Sigmoid colon (tissue), 7 donors: ENCODE data around the gene TATDN2. TPM values are rescaled to one million over a fixed set of nuclear protein-coding genes. Genes with fewer than 3 reads are reported as not detected.

ENCODE experiments used
- DNase-seq: peaks from one replicate; pipeline ENCODE4 v3.0.0-alpha.2; 2019
- H3K27ac ChIP-seq, 4 donors: fragments of 200-600 bp; sonication (generic); one replicate each; pipeline ENCODE4 v1.5.1; 2016 to 2019; ENCODE audit warnings: mild to moderate bottlenecking in 1 of 4
- H3K27me3 ChIP-seq, 3 donors: fragments of 200-600 bp; sonication (generic); one replicate each; pipeline ENCODE4 v1.5.1; 2019; ENCODE audit warnings: mild to moderate bottlenecking in 1 of 3
- H3K36me3 ChIP-seq, 4 donors: fragments of 200-600 bp; sonication (generic); one replicate each; pipeline ENCODE4 v1.5.1; 2016 to 2019
- H3K4me1 ChIP-seq, 4 donors: fragments of 200-600 bp; sonication (generic); one replicate each; pipeline ENCODE4 v1.5.1; 2017 to 2019
- H3K4me3 ChIP-seq, 4 donors: fragments of 200-600 bp; sonication (generic); one replicate each; pipeline ENCODE4 v1.5.1; 2017 to 2019; ENCODE audit warnings: mild to moderate bottlenecking in 2 of 4, moderate library complexity in 1 of 4
- H3K9me3 ChIP-seq, 4 donors: fragments of 200-600 bp in 3 of 4; sonication (generic) in 3 of 4; one replicate each; pipeline versions ENCODE4 v1.5.1 to v1.6.1; 2013 to 2019
- CTCF ChIP-seq, 4 experiments: fragments of 450-650 bp in 3 of 4; fragments of 200-600 bp in 1 of 4; IDR thresholded peaks; one replicate each; pipeline ENCODE4 v1.5.1; 2016 to 2019; ENCODE audit warnings: antibody characterized with exemption in 4 of 4, mild to moderate bottlenecking in 3 of 4, moderate library complexity in 2 of 4
- EP300 ChIP-seq, 4 donors: sonication (generic); formaldehyde crosslinking; IDR thresholded peaks; one replicate each; pipeline ENCODE4 v1.6.1; 2017; ENCODE audit warnings: antibody characterized with exemption in 4 of 4
- POLR2A ChIP-seq, 2 donors: fragments of 450-650 bp; IDR thresholded peaks; one replicate each; pipeline ENCODE4 v1.6.1; 2016; ENCODE audit warnings: antibody characterized with exemption in 2 of 2, mild to moderate bottlenecking in 2 of 2, moderate library complexity in 2 of 2
- POLR2AphosphoS5 ChIP-seq, 4 donors: sonication (generic); formaldehyde crosslinking; IDR thresholded peaks; one replicate each; pipeline ENCODE4 v1.6.1; 2017; ENCODE audit warnings: antibody characterized with exemption in 4 of 4
- WGBS, 2 donors: extraction: QIAGEN DNeasy Blood & Tissue Kit; methylation state at CpG; one replicate each; pipeline ENCODE4 v1.1.7; 2013; 5-methylcytosine and 5-hydroxymethylcytosine counted together
- intact Hi-C: fragments of 100-400 bp; cut with DNase I; formaldehyde crosslinking; loops from one replicate; pipeline ENCODE4 v1.15.1; 2023
- polyA plus RNA-seq, 3 donors: library from polyadenylated mRNA; stranded (reverse); fragments of 200-250 nt; gene quantifications; one replicate each; pipeline ENCODE4 v1.2.3, GENCODE V29; 2013
- total RNA-seq, 4 donors: library from RNA; depleted of rRNA; stranded (reverse); fragments of >200 nt; gene quantifications; one replicate each; pipeline ENCODE4 v1.1.0, GENCODE V29; 2016
- donor health status: healthy with polysubstance abuse.
- donor health status: Bipolar disorder and iron deficiency.
- donor health status: healthy.

The TATDN2 gene
- total and polyA plus RNA-seq, 7 donors, result 11.2 to 25.7 (median 13.4) TPM

- H3K4me3 ChIP-seq, result peak overlapping the region; percentile 85 to 92 (median 89)
- DNase-seq, result peak; percentile 59
- no peak for TF ChIP-seq POLR2AphosphoS5 (IDR thresholded peaks at IDR 0.05)
- TF ChIP-seq POLR2A (IDR thresholded peaks at IDR 0.05), result no peak
- no peak for TF ChIP-seq EP300 (IDR thresholded peaks at IDR 0.05)
- no peak for TF ChIP-seq CTCF (IDR thresholded peaks at IDR 0.05)
- WGBS, 2 donors, result 91 to 93% methylated on average over 8 of the region's 8 CpGs
- peak overlapping the region; percentile 75 to 86 (median 84) for H3K27ac ChIP-seq
- no peaks in the 10 kb centered on the region for H3K27me3 ChIP-seq
- H3K9me3 ChIP-seq, result no peaks in the 10 kb centered on the region
- peaks cover 0 to 26% (median 21%) of the 10 kb centered on the region in 4 donors for H3K4me1 ChIP-seq
- H3K36me3 ChIP-seq, result peaks cover 0 to 19% (median 11%) of the 10 kb centered on the region in 4 donors
- intact Hi-C loops, result loop anchor here (5.0 kb wide), 1 partner anchor 74 kb away; the partner anchor contains the start of gene TATDN2
These were observed 73.5 kb downstream of the TATDN2 start for GRCh38 chr3:10321630-10322351.

GRCh38 chr3:10322352-10322710, 74.1 kb downstream of the TATDN2 start:
- Histone ChIP-seq H3K27me3 (no peaks in the 10 kb centered on the region), H3K4me3 (no peak overlapping the region), H3K27ac (no peak overlapping the region), H3K9me3 (no peaks in the 10 kb centered on the region), H3K4me1 (peaks cover 0 to 26% (median 21%) of the 10 kb centered on the region in 4 donors), H3K36me3 (peaks cover 0 to 15% (median 9%) of the 10 kb centered on the region in 4 donors)
- no peak for DNase-seq
- no peak for TF ChIP-seq POLR2AphosphoS5 (IDR thresholded peaks at IDR 0.05)
- no peak for TF ChIP-seq POLR2A (IDR thresholded peaks at IDR 0.05)
- no peak for TF ChIP-seq CTCF (IDR thresholded peaks at IDR 0.05)
- TF ChIP-seq EP300 (IDR thresholded peaks at IDR 0.05), result no peak
- WGBS, 2 donors, result 87 to 97% methylated on average over 1 of the region's 1 CpG
- intact Hi-C loops, result loop anchor here (5.0 kb wide), 1 partner anchor 75 kb away; the partner anchor contains the start of gene TATDN2

- H3K4me1 ChIP-seq, result no peaks in the 10 kb centered on the region
- WGBS, 2 donors, result 44 to 62% methylated on average over 10 of the region's 10 CpGs
- no peak for DNase-seq
- no peak for TF ChIP-seq EP300 (IDR thresholded peaks at IDR 0.05)
- TF ChIP-seq POLR2A (IDR thresholded peaks at IDR 0.05), result no peak
- no peak for TF ChIP-seq CTCF (IDR thresholded peaks at IDR 0.05)
- H3K27ac ChIP-seq, result no peak overlapping the region
- H3K36me3 ChIP-seq, result no peaks in the 10 kb centered on the region
- no peak overlapping the region for H3K4me3 ChIP-seq
- intact Hi-C loops, result no loop called here
- no peaks in the 10 kb centered on the region for H3K9me3 ChIP-seq
- H3K27me3 ChIP-seq, result peaks cover 0 to 33% (median 4%) of the 10 kb centered on the region in 3 donors
These were observed 79.3 kb downstream of the TATDN2 start for GRCh38 chr3:10327592-10327991.

- no peaks in the 10 kb centered on the region for H3K36me3 ChIP-seq
- intact Hi-C loops, result no loop called here
- TF ChIP-seq CTCF (IDR thresholded peaks at IDR 0.05) (no peak), POLR2A (IDR thresholded peaks at IDR 0.05) (no peak), POLR2AphosphoS5 (IDR thresholded peaks at IDR 0.05) (no peak), EP300 (IDR thresholded peaks at IDR 0.05) (no peak)
- no peaks in the 10 kb centered on the region for H3K4me1 ChIP-seq
- peaks cover 0 to 33% (median 4%) of the 10 kb centered on the region in 3 donors for H3K27me3 ChIP-seq
- 52 to 54% methylated on average over 31 of the region's 31 CpGs for WGBS, 2 donors
- H3K9me3 ChIP-seq, result no peaks in the 10 kb centered on the region
- no peak overlapping the region for H3K4me3 ChIP-seq
- no peak for DNase-seq
- H3K27ac ChIP-seq, result no peak overlapping the region
These were observed 80.3 kb downstream of the TATDN2 start for GRCh38 chr3:10328460-10329071.
